PFSK-1 (cell line): ENCODE data around the gene PANK1.

Experiments
- FOXP2 ChIP-seq: optimal IDR thresholded peaks from 2 replicates; pipeline ENCODE3; 2011; ENCODE audit warnings: borderline replicate concordance, control low read depth, inconsistent platforms; ENCODE audit not compliant: insufficient read depth; ENCODE audit errors: extremely low read length, extremely low read depth
- SIN3A ChIP-seq: IDR thresholded peaks from 2 replicates; pipeline ENCODE4 v1.6.1; 2012; ENCODE audit warnings: mild to moderate bottlenecking, low read length, moderate library complexity, borderline replicate concordance; ENCODE audit not compliant: insufficient read depth

- no peak for TF ChIP-seq FOXP2
- TF ChIP-seq SIN3A, result no peak
Measured at GRCh38 chr10:89588671-89589070, 56.4 kb downstream of the PANK1 start.
